HEK293 (cell line): ENCODE results near the gene FRMPD4.

Experiments
- CTCF ChIA-PET: fragments of 350-600 bp; formaldehyde crosslinking; extraction: SDS; loops from one replicate; lab custom pipeline; 2021; ENCODE audit warnings: antibody characterized with exemption; lab: Yijun Ruan, JAX
- POLR2A ChIA-PET: fragments of 300-600 bp; formaldehyde crosslinking; extraction: SDS; loops from one replicate; lab custom pipeline; 2020; ENCODE audit warnings: antibody characterized with exemption, inconsistent platforms; lab: Yijun Ruan, JAX
- H3K27ac ChIP-seq: fragments of 200-500 bp; sonication (Bioruptor generic); 2 replicates; pipeline ENCODE4 v1.5.1; 2014; ENCODE audit warnings: low read depth, low read length, control low read depth, inconsistent platforms; ENCODE audit errors: extremely low read depth
- H3K36me3 ChIP-seq, 2 experiments: fragments of 200-500 bp in 1 of 2; sonication (Bioruptor generic) in 1 of 2; 1 replicate in 1 of 2; 2 replicates in 1 of 2; pipeline ENCODE4 v1.5.1; 2014 to 2017; ENCODE audit warnings: inconsistent platforms in 2 of 2, low read length in 2 of 2; ENCODE audit not compliant: control insufficient read depth in 2 of 2, insufficient read depth in 1 of 2
- H3K4me1 ChIP-seq: fragments of 200-500 bp; sonication (Bioruptor generic); 2 replicates; pipeline ENCODE4 v1.5.1; 2014; ENCODE audit warnings: mild to moderate bottlenecking, low read length, inconsistent platforms; ENCODE audit not compliant: control insufficient read depth, insufficient read depth
- H3K4me3 ChIP-seq: 2 replicates; pipeline ENCODE4 v1.5.1; 2011; ENCODE audit warnings: low read depth, mild to moderate bottlenecking, control low read depth, low read length, moderate library complexity
- H3K9me3 ChIP-seq: fragments of 200-500 bp; sonication (Bioruptor generic); 2 replicates; pipeline ENCODE4 v1.5.1; 2014; ENCODE audit warnings: low read depth, low read length, inconsistent platforms; ENCODE audit not compliant: control insufficient read depth, insufficient read depth
- FEZF1 ChIP-seq: fragments of 450-650 bp; formaldehyde crosslinking; IDR thresholded peaks from 2 replicates; pipeline ENCODE4 v1.5.1; 2016; ENCODE audit warnings: missing biosample characterization, missing genetic modification characterization
- KLF10 ChIP-seq: fragments of 450-650 bp; IDR thresholded peaks from 2 replicates; pipeline ENCODE4 v1.5.1; 2018; ENCODE audit warnings: missing biosample characterization, mild to moderate bottlenecking, missing genetic modification characterization
- KLF8 ChIP-seq: fragments of 450-650 bp; formaldehyde crosslinking; IDR thresholded peaks from 2 replicates; pipeline ENCODE4 v1.5.1; 2016; ENCODE audit warnings: missing biosample characterization, missing genetic modification characterization
- SALL2 ChIP-seq: fragments of 450-650 bp; formaldehyde crosslinking; IDR thresholded peaks from 2 replicates; pipeline ENCODE4 v1.5.0; 2017; ENCODE audit warnings: missing biosample characterization, mild to moderate bottlenecking, missing genetic modification characterization, borderline replicate concordance
- SCRT1 ChIP-seq: fragments of 450-650 bp; formaldehyde crosslinking; IDR thresholded peaks from 2 replicates; pipeline ENCODE4 v1.5.1; 2016; ENCODE audit warnings: missing biosample characterization, missing genetic modification characterization, borderline replicate concordance
- ZEB2 ChIP-seq: fragments of 450-650 bp; formaldehyde crosslinking; IDR thresholded peaks from 2 replicates; pipeline ENCODE4 v1.5.1; 2016; ENCODE audit warnings: missing biosample characterization, missing genetic modification characterization
- ZNF112 ChIP-seq: fragments of 450-650 bp; formaldehyde crosslinking; IDR thresholded peaks from 2 replicates; pipeline ENCODE4 v1.5.0; 2017; ENCODE audit warnings: missing biosample characterization, missing genetic modification characterization
- ZNF133 ChIP-seq: fragments of 450-650 bp; formaldehyde crosslinking; IDR thresholded peaks from 2 replicates; pipeline ENCODE4 v1.5.1; 2016; ENCODE audit warnings: missing biosample characterization, missing genetic modification characterization
- ZNF169 ChIP-seq: fragments of 450-650 bp; formaldehyde crosslinking; IDR thresholded peaks from 2 replicates; pipeline ENCODE4 v1.5.1; 2016; ENCODE audit warnings: missing biosample characterization, missing genetic modification characterization
- ZNF184 ChIP-seq: fragments of 450-650 bp; IDR thresholded peaks from 2 replicates; pipeline ENCODE4 v1.5.1; 2018; ENCODE audit warnings: missing biosample characterization, mild to moderate bottlenecking, missing genetic modification characterization
- ZNF324 ChIP-seq: fragments of 450-650 bp; formaldehyde crosslinking; IDR thresholded peaks from 2 replicates; pipeline ENCODE4 v1.5.1; 2016; ENCODE audit warnings: missing biosample characterization, missing genetic modification characterization
- ZNF391 ChIP-seq: fragments of 450-650 bp; formaldehyde crosslinking; IDR thresholded peaks from 2 replicates; pipeline ENCODE4 v1.5.1; 2016; ENCODE audit warnings: low read depth, missing biosample characterization, missing genetic modification characterization, borderline replicate concordance
- ZNF549 ChIP-seq: fragments of 450-650 bp; IDR thresholded peaks from 2 replicates; pipeline ENCODE4 v1.5.1; 2018; ENCODE audit warnings: missing biosample characterization, missing genetic modification characterization, mild to moderate bottlenecking, inconsistent platforms, moderate library complexity
- ZNF596 ChIP-seq: fragments of 450-650 bp; IDR thresholded peaks from 2 replicates; pipeline ENCODE4 v1.5.0; 2018; ENCODE audit warnings: missing biosample characterization, mild to moderate bottlenecking, missing genetic modification characterization, moderate library complexity
- ZNF610 ChIP-seq: fragments of 450-650 bp; formaldehyde crosslinking; IDR thresholded peaks from 2 replicates; pipeline ENCODE4 v1.5.1; 2016; ENCODE audit warnings: missing biosample characterization, missing genetic modification characterization, borderline replicate concordance
- ZNF654 ChIP-seq: fragments of 450-650 bp; formaldehyde crosslinking; IDR thresholded peaks from 2 replicates; pipeline ENCODE4 v1.5.1; 2016; ENCODE audit warnings: low read depth, missing biosample characterization, missing genetic modification characterization
- ZNF768 ChIP-seq: fragments of 450-650 bp; formaldehyde crosslinking; IDR thresholded peaks from 2 replicates; pipeline ENCODE4 v1.5.1; 2018; ENCODE audit warnings: missing biosample characterization, mild to moderate bottlenecking, missing genetic modification characterization
- ZNF837 ChIP-seq: fragments of 450-650 bp; formaldehyde crosslinking; IDR thresholded peaks from 2 replicates; pipeline ENCODE4 v1.5.1; 2016; ENCODE audit warnings: missing biosample characterization, missing genetic modification characterization
- ZNF843 ChIP-seq: fragments of 450-650 bp; formaldehyde crosslinking; IDR thresholded peaks from 2 replicates; pipeline ENCODE4 v1.5.1; 2016; ENCODE audit warnings: missing biosample characterization, missing genetic modification characterization
- ZXDB ChIP-seq: fragments of 450-650 bp; formaldehyde crosslinking; IDR thresholded peaks from 2 replicates; pipeline ENCODE4 v1.5.1; 2016; ENCODE audit warnings: missing biosample characterization, missing genetic modification characterization
- TF ChIP-seq, protein P1 (sequence below): fragments of 450-650 bp; formaldehyde crosslinking; IDR thresholded peaks from 2 replicates; pipeline ENCODE4 v1.5.1; 2016; ENCODE audit warnings: missing biosample characterization, missing genetic modification characterization
- TF ChIP-seq, protein P2 (sequence below): fragments of 450-650 bp; formaldehyde crosslinking; IDR thresholded peaks from 2 replicates; pipeline ENCODE4 v1.5.1; 2017; ENCODE audit warnings: missing biosample characterization, missing genetic modification characterization
- TF ChIP-seq, protein P3 (sequence below): fragments of 450-650 bp; formaldehyde crosslinking; IDR thresholded peaks from 2 replicates; pipeline ENCODE4 v1.5.1; 2016; ENCODE audit warnings: missing biosample characterization, missing genetic modification characterization
- TF ChIP-seq, protein P4 (sequence below): fragments of 450-650 bp; formaldehyde crosslinking; IDR thresholded peaks from 2 replicates; pipeline ENCODE4 v1.5.1; 2016; ENCODE audit warnings: missing biosample characterization, missing genetic modification characterization

The FRMPD4 gene

DNA sequence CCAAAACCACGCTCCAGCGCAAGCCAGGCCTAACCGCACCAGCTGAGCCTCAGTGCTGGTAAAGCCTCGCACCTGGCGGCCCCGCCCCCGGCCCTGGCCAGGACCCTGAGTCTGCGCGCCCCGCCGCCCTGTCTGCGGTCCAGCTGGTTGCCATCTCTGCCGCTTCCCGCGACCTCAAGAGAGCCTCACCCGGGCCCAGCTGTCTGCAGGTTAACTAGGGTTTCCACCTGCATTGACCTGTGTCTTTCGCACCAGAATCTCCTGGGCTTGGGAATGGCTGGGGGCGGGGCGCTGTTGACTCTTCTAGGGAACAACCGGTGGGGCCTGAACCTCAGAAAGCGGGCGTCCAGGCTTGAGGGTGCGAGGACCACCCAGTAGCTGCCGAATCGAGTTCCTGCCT, 445.3 kb downstream of the FRMPD4 start:
- Histone ChIP-seq H3K9me3 (no peaks in the 10 kb centered on the region), H3K4me1 (no peaks in the 10 kb centered on the region), H3K27ac (no peak overlapping the region)
- POLR2A ChIA-PET, result no interaction called here
- TF ChIP-seq ZNF391 (tag by site-specific recombination), result no peak
- TF ChIP-seq KLF10 (tag by site-specific recombination), result no peak
- no peak for TF ChIP-seq ZNF133 (tag by site-specific recombination)
- no peak for TF ChIP-seq ZNF610 (tag by site-specific recombination)
- TF ChIP-seq, all 188 proteins: peak for 0
- Histone ChIP-seq H3K36me3 (no peaks in the 10 kb centered on the region), H3K4me3 (no peak overlapping the region)
- CTCF ChIA-PET, result no interaction called here

DNA sequence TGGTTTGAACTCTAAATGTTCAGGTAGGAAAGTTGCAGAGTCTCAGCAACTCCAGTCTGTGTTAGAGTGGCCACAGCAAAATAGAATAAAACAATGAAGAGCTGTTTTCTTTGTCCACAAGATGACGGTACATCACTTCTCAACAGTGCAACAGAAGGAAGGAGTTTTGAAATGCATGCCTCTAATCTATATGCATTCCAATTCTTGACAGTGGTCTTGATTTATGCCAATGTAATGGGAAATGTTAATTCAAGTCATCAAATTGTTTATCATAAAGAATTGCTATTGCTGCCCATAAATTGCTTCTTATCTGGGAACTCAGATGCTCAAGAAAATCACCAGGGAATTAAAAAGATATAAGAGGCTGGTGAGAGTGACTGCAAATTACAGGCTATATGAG, 457.4 kb downstream of the FRMPD4 start:
- POLR2A ChIA-PET, result no interaction called here

DNA sequence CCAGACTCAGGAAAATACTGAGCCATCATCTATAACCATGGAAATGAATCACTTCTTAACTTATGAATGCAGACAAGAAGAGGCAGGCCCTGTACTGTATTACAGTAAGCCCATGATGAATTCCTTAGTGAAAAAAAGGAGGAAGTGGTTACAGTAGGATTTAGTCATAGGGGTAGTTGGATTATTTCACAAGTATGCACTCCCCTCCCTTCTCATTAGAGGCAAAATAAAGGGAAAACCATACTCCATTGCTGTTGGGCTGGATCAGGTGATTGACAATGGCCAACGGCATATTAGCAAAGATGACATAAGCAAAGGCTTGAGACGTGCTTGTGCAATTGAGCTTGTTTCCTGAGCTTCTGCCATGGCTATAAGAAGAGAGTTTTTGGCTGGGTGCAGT, 471.8 kb downstream of the FRMPD4 start:
- H3K36me3 ChIP-seq, result no peaks in the 10 kb centered on the region
- no peak overlapping the region for H3K27ac ChIP-seq
- no peaks in the 10 kb centered on the region for H3K4me1 ChIP-seq
- POLR2A ChIA-PET, result no interaction called here
- no peak overlapping the region for H3K4me3 ChIP-seq
- H3K9me3 ChIP-seq, result no peaks in the 10 kb centered on the region
- CTCF ChIA-PET, result no interaction called here
- TF ChIP-seq ZNF837 (tag by site-specific recombination) (no peak), ZNF324 (tag by site-specific recombination) (no peak), SCRT1 (no peak), ZNF169 (tag by site-specific recombination) (no peak), ZNF596 (tag by site-specific recombination) (no peak), SALL2 (no peak), ZEB2 (tag by site-specific recombination) (no peak), ZNF112 (tag by site-specific recombination) (no peak), ZXDB (tag by site-specific recombination) (no peak), ZNF768 (tag by site-specific recombination) (no peak), ZNF549 (no peak), ZNF184 (tag by site-specific recombination) (no peak), KLF8 (no peak)
- TF ChIP-seq, protein P1, sequence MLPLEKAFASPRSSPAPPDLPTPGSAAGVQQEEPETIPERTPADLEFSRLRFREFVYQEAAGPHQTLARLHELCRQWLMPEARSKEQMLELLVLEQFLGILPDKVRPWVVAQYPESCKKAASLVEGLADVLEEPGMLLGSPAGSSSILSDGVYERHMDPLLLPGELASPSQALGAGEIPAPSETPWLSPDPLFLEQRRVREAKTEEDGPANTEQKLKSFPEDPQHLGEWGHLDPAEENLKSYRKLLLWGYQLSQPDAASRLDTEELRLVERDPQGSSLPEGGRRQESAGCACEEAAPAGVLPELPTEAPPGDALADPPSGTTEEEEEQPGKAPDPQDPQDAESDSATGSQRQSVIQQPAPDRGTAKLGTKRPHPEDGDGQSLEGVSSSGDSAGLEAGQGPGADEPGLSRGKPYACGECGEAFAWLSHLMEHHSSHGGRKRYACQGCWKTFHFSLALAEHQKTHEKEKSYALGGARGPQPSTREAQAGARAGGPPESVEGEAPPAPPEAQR (tag by site-specific recombination), result no peak
- TF ChIP-seq, protein P2, sequence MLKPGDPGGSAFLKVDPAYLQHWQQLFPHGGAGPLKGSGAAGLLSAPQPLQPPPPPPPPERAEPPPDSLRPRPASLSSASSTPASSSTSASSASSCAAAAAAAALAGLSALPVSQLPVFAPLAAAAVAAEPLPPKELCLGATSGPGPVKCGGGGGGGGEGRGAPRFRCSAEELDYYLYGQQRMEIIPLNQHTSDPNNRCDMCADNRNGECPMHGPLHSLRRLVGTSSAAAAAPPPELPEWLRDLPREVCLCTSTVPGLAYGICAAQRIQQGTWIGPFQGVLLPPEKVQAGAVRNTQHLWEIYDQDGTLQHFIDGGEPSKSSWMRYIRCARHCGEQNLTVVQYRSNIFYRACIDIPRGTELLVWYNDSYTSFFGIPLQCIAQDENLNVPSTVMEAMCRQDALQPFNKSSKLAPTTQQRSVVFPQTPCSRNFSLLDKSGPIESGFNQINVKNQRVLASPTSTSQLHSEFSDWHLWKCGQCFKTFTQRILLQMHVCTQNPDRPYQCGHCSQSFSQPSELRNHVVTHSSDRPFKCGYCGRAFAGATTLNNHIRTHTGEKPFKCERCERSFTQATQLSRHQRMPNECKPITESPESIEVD (tag by site-specific recombination), result no peak
- TF ChIP-seq, protein P3, sequence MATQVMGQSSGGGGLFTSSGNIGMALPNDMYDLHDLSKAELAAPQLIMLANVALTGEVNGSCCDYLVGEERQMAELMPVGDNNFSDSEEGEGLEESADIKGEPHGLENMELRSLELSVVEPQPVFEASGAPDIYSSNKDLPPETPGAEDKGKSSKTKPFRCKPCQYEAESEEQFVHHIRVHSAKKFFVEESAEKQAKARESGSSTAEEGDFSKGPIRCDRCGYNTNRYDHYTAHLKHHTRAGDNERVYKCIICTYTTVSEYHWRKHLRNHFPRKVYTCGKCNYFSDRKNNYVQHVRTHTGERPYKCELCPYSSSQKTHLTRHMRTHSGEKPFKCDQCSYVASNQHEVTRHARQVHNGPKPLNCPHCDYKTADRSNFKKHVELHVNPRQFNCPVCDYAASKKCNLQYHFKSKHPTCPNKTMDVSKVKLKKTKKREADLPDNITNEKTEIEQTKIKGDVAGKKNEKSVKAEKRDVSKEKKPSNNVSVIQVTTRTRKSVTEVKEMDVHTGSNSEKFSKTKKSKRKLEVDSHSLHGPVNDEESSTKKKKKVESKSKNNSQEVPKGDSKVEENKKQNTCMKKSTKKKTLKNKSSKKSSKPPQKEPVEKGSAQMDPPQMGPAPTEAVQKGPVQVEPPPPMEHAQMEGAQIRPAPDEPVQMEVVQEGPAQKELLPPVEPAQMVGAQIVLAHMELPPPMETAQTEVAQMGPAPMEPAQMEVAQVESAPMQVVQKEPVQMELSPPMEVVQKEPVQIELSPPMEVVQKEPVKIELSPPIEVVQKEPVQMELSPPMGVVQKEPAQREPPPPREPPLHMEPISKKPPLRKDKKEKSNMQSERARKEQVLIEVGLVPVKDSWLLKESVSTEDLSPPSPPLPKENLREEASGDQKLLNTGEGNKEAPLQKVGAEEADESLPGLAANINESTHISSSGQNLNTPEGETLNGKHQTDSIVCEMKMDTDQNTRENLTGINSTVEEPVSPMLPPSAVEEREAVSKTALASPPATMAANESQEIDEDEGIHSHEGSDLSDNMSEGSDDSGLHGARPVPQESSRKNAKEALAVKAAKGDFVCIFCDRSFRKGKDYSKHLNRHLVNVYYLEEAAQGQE (tag by site-specific recombination), result no peak

More for the DNA sequence above, 457.4 kb downstream of the FRMPD4 start:
- H3K36me3 ChIP-seq, result no peaks in the 10 kb centered on the region
- TF ChIP-seq, protein P4, sequence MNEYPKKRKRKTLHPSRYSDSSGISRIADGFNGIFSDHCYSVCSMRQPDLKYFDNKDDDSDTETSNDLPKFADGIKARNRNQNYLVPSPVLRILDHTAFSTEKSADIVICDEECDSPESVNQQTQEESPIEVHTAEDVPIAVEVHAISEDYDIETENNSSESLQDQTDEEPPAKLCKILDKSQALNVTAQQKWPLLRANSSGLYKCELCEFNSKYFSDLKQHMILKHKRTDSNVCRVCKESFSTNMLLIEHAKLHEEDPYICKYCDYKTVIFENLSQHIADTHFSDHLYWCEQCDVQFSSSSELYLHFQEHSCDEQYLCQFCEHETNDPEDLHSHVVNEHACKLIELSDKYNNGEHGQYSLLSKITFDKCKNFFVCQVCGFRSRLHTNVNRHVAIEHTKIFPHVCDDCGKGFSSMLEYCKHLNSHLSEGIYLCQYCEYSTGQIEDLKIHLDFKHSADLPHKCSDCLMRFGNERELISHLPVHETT (tag by site-specific recombination), result no peak
- peak; percentile 9; the same call in 1 of the 2 replicates for TF ChIP-seq ZNF654 (tag by site-specific recombination)
- peak; percentile 53; the same call in 1 of the 2 replicates for TF ChIP-seq ZXDB (tag by site-specific recombination)
- TF ChIP-seq ZNF843 (tag by site-specific recombination), result peak; percentile 54; the same call in 1 of the 2 replicates
- peak; percentile 27; the same call in 1 of the 2 replicates for TF ChIP-seq FEZF1 (tag by site-specific recombination)
- H3K4me1 ChIP-seq, result peaks cover 6% of the 10 kb centered on the region; the same call in 1 of the 2 replicates
- H3K4me3 ChIP-seq, result no peak overlapping the region
- no peak overlapping the region for H3K27ac ChIP-seq
- CTCF ChIA-PET, result interaction anchor here (1.0 kb wide), 1 partner anchor 106 kb away, joined by 6 read pairs; no protein-coding TSS in a partner anchor
- H3K9me3 ChIP-seq, result no peaks in the 10 kb centered on the region
